GM18499 (cell line): Measurements from ENCODE around the gene TPP1.

Experiments used
- ATAC-seq: cut with Tn5 transposase; IDR thresholded peaks from one replicate; pipeline ENCODE4 v1.9.1; 2021; ENCODE audit warnings: moderate number of reproducible peaks; ENCODE audit not compliant: insufficient read depth, unreplicated experiment

Gene TPP1

GRCh38 chr11:6614446-6614845, 4.8 kb downstream of the TPP1 start:
- no peak for ATAC-seq

- ATAC-seq = no peak
These were observed 5.7 kb downstream of the TPP1 start for GRCh38 chr11:6613496-6613895.

- ATAC-seq = peak; percentile 59
These were observed 6.8 kb downstream of the TPP1 start, which contains the start of gene TAF10 for GRCh38 chr11:6612213-6613041. Gene TAF10, minus strand, starts transcription at chr11:6612216. Its CDS starts 27 bp downstream, at chr11:6612189.

DNA sequence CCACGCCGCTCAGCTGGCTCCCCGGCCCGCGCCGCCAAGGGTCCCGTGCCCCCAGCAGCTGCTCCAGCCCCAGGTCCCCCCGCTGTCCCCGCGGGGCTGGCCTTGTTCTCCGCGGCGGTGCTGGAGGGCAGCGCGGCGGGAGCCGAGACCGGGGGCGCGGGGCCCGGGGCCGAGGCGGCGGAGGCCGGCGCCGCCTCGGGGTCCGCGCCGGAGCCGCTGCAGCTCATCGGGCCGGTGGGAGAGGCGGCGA, 7.3 kb downstream of the TPP1 start:
- no peak for ATAC-seq

DNA sequence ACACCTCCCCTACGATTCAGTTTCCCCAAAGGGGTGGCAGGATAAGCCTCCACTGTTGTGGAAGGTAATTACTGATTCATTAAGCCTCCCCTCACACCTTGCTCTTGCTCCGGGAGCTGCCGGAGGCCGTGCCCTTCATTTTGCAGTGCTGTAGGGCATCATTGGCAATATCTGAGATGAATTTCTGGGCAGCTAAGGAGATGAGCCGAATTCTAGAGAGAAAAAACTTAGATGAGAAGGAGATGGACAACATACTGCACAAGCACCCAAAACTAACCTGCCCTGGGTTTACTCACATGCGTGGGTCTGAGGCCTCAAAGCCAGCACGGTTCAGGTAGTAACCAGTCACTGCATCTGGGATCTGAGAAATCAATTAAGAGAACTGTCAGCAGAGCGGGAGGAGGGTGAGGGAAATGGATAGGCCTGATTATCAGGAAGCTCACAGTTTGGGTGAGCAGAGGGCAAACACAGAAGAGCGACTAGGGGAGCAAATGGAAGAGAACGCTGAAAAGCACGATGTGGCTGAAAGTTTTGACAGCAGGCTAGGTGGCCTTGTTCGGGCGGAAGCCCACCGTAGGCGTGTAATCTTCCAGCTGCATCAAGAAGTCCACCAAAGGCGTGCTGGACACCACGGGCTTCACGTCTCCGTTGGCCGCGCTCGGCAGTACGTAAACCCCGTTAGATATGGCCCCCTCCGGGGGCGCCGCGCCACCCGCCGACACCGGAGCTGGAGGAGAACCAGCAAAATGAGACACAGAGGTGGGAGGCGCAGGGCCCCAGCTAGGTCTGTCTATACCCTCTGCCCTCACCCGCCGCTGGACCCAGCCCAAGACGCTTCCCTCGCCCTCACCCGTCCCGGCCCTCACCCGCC, 7.9 kb downstream of the TPP1 start:
- no peak for ATAC-seq

DNA sequence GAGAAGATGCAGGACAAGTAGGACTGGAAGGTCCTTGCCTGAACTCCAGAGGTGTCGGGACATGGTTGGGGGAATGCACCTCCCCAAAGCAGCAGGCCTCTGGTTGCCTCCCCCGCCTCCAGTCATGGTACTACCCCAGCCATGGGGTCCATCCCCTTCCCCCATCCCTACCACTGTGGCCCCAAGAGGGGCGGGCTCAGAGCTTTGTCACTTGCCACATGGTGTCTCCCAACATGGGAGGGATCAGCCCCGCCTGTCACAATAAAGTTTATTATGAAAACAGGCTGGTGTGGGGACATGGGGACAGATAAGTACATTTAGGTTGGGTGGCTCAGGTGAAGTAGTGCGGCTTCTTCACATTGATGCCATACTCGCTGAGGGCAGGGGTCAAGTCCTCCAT, 8.6 kb downstream of the TPP1 start:
- ATAC-seq = no peak

- ATAC-seq = no peak
These were observed 9.7 kb downstream of the TPP1 start for GRCh38 chr11:6609502-6610015.

DNA sequence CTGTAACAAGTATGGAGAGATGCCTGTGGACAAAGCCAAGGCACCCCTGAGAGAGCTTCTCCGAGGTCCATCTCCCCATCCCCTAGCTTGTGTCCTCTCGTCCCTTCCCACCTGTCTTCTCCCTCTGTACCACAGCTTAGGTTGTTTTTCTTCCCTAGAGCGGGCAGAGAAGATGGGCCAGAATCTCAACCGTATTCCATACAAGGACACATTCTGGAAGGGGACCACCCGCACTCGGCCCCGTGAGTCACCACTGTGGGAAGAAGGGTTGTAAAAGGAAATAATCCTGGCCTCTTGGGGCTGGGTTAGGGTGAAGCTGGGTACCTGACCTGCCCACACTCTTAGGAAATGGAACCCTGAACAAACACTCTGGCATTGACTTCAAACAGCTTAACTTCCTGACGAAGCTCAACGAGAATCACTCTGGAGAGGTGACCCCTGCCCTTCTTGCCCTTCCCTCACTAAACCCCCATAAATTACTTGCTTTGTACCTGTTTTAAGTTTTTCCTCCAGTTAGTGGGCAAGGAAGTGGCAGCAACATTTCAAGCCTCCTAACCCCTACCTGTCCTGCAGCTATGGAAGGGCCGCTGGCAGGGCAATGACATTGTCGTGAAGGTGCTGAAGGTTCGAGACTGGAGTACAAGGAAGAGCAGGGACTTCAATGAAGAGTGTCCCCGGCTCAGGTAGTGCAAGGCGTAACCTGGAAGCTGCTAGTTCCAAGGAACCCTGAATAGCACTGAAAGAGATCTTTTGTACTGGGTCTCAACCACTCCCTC, 10.3 kb downstream of the TPP1 start:
- ATAC-seq = no peak

DNA sequence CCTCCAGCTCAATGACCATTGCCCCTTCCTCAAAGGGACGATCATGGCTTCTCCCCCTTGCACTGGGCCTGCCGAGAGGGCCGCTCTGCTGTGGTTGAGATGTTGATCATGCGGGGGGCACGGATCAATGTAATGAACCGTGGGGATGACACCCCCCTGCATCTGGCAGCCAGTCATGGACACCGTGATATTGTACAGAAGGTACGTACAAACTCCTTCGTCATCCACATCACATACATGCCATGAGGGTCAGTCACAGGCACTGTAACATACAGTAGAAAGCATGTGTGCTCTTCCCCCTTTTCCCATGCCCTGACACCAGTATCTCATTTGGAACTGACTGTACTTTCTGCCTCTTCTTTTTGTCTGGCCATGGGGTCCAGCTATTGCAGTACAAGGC, 11.2 kb downstream of the TPP1 start:
- no peak for ATAC-seq

GRCh38 chr11:6607190-6607795, 11.9 kb downstream of the TPP1 start:
- no peak for ATAC-seq

DNA sequence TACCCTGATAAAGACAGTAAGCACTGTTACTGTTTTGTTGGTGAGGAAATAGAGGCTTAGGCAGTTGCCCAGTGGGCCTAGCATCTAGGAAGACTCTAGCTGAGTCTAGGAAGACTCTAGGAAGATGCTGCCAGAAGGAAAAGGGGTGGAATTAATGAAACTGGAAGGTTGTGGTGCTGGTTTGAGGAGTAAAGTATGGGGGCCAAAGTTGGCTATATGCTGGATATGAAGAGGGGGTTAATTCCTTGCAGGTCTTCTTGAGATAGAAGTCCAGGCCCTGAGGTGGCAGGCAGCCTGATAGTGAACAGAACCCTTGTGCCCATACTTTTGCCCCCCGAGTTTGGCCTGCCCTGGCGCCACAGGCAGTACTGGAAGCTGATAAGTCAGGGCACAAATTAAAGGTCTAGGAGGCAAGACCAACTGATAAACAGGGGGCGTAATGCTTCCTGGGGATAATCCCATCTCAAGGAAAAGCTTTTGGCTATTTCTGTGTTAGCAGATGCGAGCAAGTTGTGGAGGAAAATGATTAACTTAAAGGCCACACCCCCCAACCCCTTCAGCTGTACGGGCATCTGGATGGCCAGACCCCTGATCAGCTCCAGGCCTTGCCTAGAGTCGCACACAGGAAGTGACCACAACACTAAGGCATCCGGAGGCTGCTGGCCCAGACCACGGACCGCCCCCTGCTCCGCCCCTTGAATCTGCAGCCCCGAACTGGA, 12.6 kb downstream of the TPP1 start:
- peak; percentile 26 for ATAC-seq

DNA sequence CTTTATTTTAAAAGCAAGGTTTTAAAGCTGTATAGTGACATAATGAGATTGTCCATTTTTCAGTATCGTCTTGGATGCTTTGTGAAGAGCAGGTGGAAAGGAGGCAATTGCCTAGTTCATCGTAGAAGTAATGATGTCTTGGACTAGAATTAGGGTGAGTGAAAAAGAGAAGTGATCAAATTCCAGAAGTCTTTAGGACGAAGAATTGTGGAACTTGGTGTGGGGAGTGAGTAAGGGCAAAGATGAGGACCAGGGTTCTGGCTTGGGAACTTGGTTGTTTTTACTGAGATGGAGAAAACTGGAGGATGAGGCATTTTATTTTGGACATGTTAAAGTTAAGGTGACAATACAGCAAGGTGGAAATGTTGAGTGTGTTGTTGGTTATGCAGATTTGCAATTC, 14.4 kb downstream of the TPP1 start:
- ATAC-seq = no peak

- peak; percentile 30 for ATAC-seq
These were observed 15.1 kb downstream of the TPP1 start for GRCh38 chr11:6604081-6604626.

DNA sequence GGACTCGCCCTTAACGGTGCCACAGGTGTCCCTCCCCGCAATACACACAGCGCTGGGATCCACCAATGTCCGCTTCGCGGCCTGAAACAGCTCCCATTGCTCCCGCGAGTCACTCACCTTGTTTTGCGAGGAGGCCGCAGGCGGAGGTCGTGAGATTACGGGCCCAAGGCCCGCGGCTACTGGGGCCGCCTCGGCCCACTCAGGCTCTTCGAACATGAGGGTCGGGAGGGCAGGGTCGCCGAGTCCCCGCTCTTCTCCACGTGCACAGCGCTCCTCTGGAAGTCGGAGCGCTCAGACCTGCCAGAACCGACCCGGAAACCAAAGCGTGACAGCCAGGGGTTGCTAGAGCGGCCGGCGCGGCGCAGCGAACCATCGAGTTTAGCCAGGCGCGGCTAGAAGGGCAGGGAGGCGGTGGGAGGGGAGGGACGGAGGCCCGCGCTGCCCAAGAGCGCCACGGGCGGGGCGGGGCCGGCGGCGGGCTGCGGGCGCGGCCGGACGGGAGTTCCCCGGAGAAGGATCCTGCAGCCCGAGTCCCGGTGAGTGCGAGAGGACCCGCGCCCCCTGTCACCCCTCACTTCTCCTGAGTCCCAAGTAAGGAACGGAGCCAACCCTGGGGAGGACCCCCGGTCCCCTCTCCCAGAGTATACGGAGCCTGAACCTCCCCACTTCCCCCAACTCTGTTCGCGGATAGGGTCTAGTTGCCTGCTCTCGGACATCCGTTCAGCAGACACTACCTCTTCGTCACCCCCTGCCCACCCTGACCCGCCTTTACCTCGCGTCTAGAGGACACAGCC, 15.7 kb downstream of the TPP1 start, which contains the start of the genes ILK and RRP8:
TSS of gene ILK (plus strand) at position 488 of the 794 bp plus-strand sequence. CDS start 498 bp downstream, outside the sequence.
TSS of gene RRP8 (minus strand) at position 330 of the 794 bp plus-strand sequence. CDS start at position 216, 114 bp downstream.
- no peak for ATAC-seq

- ATAC-seq = no peak
These were observed 16.9 kb downstream of the TPP1 start for GRCh38 chr11:6602096-6602940.

DNA sequence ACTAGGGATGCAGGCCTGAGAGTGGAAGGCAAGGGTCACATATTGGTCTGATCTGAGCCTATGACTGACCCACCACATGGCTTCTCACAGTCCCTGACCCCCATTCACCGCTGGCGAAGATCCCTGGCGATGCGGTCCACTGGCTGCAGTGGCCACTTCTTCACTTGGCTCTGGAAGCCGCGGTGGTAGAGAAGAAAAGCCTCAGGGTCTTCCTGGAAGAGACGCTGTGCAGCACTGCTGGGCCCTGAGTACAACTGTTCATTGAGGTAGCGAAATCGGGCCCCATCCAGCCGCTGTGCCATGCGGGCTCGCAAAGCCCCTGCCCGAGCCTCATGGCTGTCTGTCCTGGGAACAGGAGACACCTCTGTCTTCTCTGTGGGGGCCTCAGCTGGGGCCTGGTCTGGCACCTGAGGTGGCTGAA, 18.2 kb downstream of the TPP1 start:
- no peak for ATAC-seq

GRCh38 chr11:6599881-6600390, 19.3 kb downstream of the TPP1 start:
- ATAC-seq = no peak
